Measurements from ENCODE around the gene CHGA.

Gene CHGA

DNA sequence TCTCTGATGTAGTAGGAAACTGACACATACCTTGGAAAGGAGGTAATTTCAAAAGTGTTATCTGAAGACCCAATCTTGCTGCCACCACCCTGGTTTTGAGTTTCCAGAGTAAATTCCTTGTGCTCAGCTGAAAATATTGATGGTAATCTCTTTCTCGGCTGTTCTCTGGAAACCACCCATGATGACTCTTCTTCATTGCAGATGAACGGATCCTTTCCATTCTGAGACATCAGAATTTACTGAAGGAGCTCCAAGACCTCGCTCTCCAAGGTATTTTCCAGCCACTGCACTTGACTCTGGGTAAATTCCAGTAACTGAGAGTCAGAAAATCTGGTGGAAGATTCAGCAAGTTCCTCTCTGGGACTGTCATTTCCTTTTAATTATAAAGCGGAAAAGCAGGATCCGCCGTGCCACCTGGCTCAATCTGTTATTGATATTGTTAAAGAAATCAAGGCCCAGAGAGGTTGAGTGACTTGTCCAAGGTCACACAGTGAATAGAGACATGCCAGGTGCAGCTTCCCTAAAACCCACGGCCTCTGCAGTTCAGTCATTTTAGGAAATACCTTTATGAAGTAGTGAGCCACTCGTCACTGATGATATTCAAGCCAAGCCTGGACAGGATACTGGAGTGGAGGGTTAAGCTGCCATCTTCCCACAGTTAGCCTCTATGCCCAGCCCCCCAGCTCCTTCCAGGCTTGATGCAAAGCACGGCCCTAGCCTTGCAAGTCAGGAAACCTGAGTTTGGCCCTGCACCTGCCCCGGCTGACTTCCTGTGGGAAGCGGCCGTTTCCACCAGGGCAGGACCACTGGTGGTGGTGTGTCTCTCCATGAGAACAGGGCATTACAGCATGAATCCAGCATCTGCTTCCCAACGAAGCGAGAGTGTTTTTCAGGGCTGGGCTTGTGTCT is 4.7 kb downstream of the CHGA start:
- DNase-seq (ENCODE audit: low read depth, low spot score), result no peak
- no peak overlapping the region for H3K4me3 ChIP-seq (ENCODE audit: low read length)

DNA sequence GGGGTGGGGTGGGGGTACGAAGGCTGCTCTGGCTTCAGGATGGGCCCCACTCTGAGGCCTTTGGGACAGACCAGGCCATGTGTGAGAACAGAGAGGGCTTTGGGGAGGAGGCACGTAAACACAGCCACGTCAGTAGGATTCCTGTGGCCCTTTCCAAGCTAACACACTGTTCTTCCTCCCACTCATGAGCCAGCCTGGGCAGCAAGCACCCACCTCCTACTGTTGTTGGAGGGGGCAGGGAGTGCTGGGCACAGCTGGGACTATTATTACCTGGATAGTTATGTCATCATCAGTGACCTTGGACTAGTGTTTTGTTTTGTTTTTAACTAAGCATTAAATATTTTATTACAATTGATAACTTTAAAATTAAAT is 5.3 kb downstream of the CHGA start:
- DNase-seq (ENCODE audit: low read depth, low spot score), result no peak
- no peak overlapping the region for H3K4me3 ChIP-seq (ENCODE audit: low read length)

DNA sequence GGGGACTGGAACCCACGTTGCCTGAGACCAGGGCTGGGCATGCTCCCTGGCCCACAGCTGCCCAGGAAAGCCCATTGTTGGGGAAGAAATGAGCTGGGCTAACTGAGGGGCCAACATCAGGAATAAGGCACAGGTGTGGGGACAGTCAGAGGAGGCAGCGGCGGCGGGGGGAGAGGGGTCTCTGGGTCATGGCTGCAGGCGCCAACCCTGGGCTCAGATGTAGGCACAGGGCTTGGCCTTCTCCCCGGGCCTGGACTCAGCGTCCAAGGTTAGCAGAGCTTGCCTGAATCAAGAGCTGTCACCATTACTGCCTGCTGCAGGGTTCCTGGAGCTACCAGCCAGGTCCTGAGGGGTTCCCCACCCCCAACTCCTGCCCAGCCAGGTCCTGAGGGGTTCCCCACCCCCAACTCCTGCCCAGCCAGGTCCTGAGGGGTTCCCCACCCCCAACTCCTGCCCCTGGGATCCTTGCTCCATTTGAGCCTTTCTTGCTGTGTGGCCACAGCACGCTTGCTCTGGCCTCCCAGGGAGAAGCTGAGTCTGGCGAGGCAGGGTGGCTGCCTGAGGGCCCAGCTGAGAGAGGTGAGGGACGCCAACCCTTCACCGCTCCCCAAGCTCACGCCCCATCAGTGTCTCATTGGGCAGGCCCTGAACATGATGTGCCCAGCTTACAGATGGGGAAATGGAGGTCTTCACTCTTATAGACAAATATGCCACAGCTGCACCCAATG is 6.2 kb downstream of the CHGA start:
- no peak for DNase-seq (ENCODE audit: low read depth, low spot score)
- H3K4me3 ChIP-seq (ENCODE audit: low read length), result no peak overlapping the region

DNA sequence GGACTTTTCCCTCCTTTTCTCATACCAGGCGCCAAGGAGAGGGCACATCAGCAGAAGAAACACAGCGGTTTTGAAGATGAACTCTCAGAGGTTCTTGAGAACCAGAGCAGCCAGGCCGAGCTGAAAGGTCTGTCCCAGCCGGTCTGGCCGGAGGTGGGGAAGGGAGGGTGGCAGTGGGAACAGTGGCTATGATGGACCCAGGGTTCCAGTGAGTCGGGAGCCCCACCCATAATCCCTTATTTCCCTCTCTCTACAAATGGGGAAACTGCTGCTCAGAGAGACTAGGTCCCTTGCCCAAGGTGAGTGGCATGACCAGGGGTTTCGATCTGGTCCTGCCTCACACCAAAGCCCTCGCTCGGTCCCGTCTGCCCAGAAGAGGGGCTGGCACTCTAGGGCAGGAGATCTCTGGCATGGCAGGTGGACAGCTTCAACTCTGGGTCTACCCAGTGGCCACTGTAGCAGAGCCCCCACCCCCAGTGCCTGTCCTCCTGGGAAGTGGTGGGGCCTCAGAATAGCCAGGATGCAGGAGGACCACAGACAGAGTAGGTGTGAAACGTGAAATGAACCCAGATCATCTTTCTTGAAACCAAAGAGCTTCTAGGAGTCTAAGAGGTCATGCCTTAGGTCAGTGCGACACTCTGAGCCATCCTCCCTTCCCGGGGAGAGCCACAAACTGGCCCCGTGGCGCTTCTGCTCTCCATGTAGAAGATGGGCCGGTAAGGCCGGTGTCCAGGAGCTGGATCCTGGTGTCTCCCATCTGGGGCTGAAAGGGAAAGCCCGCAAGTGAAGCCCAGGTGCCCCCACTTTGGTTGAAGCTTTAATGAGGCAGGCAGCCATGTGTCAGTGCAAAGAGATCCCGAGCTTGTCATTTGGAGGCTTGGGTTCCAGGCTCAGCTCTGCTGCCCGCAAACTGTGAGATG is 7.0 kb downstream of the CHGA start:
- DNase-seq (ENCODE audit: low read depth, low spot score), result no peak
- H3K4me3 ChIP-seq (ENCODE audit: low read length), result no peak overlapping the region

- no peak for DNase-seq (ENCODE audit: low read depth, low spot score)
- no peak overlapping the region for H3K4me3 ChIP-seq (ENCODE audit: low read length)
Measured at GRCh38 chr14:92930737-92931602, 8.0 kb downstream of the CHGA start.

- DNase-seq (ENCODE audit: low read depth, low spot score), result no peak
- H3K4me3 ChIP-seq (ENCODE audit: low read length), result no peak overlapping the region
Measured at GRCh38 chr14:92931681-92932447, 8.9 kb downstream of the CHGA start.

DNA sequence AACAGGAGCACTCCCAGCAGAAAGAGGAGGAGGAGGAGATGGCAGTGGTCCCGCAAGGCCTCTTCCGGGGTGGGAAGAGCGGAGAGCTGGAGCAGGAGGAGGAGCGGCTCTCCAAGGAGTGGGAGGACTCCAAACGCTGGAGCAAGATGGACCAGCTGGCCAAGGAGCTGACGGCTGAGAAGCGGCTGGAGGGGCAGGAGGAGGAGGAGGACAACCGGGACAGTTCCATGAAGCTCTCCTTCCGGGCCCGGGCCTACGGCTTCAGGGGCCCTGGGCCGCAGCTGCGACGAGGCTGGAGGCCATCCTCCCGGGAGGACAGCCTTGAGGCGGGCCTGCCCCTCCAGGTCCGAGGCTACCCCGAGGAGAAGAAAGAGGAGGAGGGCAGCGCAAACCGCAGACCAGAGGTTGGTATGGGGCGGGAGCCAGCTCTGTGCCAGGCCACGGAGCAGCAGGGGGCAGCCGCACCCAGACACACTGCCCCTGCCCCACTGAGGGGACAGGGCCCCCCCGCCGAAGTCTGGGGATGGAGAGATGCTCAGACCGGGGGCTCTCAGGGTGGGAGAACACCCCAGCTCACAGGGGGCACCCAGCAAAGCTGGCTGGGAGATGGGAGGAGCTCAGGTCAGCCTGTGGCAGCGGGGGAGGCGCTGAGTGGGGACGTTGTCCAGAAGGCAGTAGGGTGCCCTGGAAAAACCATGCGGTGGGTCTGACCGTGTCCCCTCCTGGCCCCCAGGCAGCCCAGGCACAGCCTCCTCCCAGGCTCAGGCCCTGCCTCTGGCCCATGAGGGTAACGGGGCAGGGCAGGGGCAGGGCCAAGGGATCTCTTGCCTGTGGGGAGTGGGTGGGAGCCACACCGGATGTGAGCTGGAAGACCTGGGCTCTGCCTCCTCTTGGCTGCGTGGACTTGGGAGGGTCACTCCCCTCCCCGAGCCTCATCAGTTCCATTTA is 9.8 kb downstream of the CHGA start:
- no peak overlapping the region for H3K4me3 ChIP-seq (ENCODE audit: low read length)

GRCh38 chr14:92933481-92933880 is 10.5 kb downstream of the CHGA start:
- no peak overlapping the region for H3K4me3 ChIP-seq (ENCODE audit: low read length)

More for the DNA sequence above, 9.8 kb downstream of the CHGA start:
- no peak for DNase-seq (ENCODE audit: low read depth, low spot score)

GRCh38 chr14:92934196-92935085 is 11.5 kb downstream of the CHGA start:
- H3K4me3 ChIP-seq (ENCODE audit: low read length), result no peak overlapping the region
- no peak for DNase-seq (ENCODE audit: low read depth, low spot score)

More at GRCh38 chr14:92933481-92933880, 10.5 kb downstream of the CHGA start:
- DNase-seq (ENCODE audit: low read depth, low spot score), result no peak

DNA sequence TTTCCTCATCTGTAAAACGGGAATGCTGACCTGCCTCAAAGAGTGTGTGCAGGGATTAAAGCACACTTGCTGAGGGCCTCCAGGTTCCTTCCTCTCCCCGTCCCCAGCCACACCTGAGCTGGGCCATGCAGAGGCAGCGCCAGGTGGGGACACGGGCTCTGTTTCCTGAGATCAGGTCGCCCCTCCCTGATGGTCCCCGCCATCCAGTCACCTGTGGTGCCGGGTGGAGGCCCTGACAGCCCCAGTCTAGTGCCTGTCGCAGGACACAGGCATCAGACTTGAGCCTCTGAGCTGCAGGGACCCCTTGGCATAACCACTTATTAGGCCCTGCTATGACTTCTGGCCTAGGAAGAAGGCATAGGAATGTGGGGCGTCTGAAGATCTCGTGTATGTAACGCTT is 12.5 kb downstream of the CHGA start:
- DNase-seq (ENCODE audit: low read depth, low spot score), result no peak
- H3K4me3 ChIP-seq (ENCODE audit: low read length), result no peak overlapping the region

DNA sequence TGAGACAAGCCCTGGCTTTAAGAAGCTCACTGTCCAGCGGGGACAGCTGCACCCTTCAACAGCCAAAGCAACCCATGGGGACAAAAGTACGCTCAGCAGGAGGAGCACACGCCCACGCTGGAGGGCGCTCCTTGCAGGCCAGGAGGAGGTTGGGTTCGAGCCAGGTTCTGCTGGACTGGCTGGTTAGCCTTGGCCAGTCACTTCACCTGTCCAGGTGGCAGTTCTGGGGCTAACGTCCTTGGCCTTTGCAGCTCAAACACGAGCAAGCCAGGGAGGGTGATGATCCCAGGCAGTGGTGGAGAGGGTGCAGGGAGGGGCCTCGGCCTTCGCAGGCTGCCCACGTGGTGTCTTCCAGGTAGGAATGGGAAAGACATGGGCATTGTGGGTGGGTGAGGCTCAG is 13.1 kb downstream of the CHGA start:
- no peak for DNase-seq (ENCODE audit: low read depth, low spot score)
- no peak overlapping the region for H3K4me3 ChIP-seq (ENCODE audit: low read length)

DNA sequence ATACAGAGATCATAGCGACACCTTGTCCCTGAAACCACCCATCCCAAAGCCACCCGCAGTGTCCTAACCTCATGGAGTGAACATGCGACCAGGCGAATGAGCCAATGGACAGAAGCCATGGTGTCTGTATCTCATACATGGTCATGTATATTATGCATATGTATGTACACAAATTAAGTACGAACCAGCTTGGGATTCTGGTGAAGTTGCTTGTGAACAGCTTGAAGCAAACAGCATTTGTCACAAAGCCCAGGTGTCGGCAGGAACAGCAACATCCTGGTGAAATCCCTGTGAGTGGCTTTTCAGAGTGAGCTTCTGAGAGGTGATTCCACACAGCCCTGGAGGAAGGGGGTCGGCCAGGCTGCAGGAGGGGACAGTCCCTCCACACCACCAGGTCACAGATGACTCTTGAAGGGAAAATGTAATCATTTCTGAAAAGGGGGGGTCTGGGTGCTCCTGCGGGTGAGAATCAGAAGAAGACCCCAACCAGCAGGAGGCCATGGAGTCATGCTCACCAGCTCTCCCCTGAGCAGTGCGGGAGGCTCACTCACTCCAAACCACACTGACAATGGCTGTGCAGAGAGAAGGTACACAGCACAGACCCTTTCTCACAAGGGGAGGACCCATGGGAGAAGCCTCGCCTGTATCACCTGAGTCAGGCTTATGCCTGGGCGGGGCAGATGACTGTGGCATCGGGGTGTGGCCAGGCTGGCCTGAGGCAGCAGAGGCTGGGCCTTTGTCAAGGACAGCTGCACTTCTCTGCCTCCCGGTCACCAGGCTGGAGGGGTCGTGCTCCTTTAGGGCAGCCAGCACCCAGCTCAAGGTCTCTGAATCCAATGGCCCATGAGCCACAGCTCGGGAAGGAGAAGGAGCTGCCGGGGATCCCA is 14.3 kb downstream of the CHGA start:
- no peak overlapping the region for H3K4me3 ChIP-seq (ENCODE audit: low read length)
- no peak for DNase-seq (ENCODE audit: low read depth, low spot score)

DNA sequence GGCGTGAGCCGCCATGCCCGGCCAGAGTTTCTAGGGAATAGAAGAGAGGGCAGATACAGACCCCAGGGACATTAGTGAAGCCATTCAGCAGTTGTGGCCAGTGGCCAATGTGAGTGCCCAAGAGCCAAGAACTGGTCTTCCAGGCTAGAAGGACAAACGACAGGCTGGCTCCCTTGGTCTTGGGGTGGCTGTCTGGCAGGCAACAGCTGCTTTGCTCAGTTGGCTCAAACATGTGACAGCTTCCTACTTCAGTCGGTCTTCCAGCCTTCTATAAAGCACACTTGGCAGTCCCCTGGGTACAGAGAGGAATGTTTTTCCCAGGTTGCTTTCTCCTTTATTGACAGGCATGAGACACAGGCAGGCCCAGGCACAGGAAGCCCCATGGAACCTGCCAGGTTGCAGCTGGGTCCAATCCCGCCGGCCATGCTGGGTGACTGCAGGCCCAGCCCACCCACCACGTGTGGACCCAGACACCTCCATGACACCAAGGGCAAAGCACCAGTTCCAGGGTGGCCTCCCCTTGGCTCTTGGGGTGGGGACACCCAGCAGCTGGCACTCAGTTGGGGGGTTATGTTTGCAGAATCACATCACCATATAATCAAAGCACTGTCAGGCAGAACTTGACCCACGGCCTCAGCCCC is 15.4 kb downstream of the CHGA start:
- no peak overlapping the region for H3K4me3 ChIP-seq (ENCODE audit: low read length)
- DNase-seq (ENCODE audit: low read depth, low spot score), result no peak

DNA sequence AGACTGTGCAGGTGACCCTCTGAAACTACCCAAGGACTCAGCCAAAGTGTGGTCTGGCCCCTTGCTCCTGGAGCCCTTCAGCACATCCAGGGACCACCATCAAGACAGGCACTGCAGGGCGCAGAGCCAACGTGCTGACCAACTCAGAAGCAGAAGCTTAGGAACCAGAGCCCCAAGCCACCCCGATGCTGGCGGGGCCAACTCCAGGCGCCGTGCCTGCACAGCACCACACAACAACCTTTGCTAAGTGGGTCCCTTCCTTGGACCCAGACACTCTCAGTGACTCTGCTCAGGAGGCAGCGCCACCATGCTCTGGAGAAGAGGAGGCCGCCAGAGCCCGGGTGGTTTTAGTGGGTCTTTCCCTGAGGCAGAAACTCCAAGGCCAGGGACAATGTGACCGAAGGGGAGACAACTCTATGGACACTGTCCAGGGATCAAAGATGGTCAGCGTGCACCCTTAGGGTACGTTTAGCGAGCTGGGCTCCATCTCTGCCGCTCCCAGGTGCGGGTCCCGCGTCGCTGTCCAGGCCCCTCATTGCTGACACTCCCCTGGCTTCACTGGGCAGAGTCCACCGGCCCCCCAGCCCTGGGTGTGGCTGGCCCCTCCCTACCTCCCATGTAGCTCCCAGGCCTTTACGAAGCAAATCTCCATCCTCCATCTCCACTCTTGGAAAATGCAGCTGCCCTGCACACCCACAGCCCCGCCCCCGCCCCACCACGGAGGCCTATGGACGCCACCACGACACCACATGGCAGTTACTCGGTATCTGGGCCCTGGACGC is 16.1 kb downstream of the CHGA start:
- no peak for DNase-seq (ENCODE audit: low read depth, low spot score)
- no peak overlapping the region for H3K4me3 ChIP-seq (ENCODE audit: low read length)
